Mammary microvascular endothelial cell (primary cell): Measurements from ENCODE around the gene EXOC1L. TPM values are rescaled to one million over a fixed set of nuclear protein-coding genes. Genes with fewer than 3 reads are reported as not detected.

Experiments used
- total RNA-seq: library from RNA; depleted of rRNA; stranded (reverse); fragments of >200 nt; gene quantifications from 2 replicates; pipeline ENCODE4 v1.2.3, GENCODE V29; 2015

Gene EXOC1L
- total RNA-seq: not detected in 2 replicates

GRCh38 chr4:55819634-55820033 lies at the start of gene EXOC1L:
TSS of gene EXOC1L (plus strand) at chr4:55819790. CDS start at chr4:55820027, 237 bp downstream.

GRCh38 chr4:55853484-55854046 lies 34.0 kb downstream of the EXOC1L start, which contains the start of gene EXOC1:
TSS of gene EXOC1 (plus strand) at chr4:55853648. CDS start at chr4:55858324, 4,676 bp downstream.

Other genes with a start within 250 kb of the EXOC1L start
- gene PDCL2, start 227.5 kb upstream of the EXOC1L start, total RNA-seq: not detected in 2 replicates
- 4.5 and 6.7 TPM in 2 replicates for gene NMU, start 183.5 kb upstream of the EXOC1L start, total RNA-seq
- gene EXOC1, start 33.9 kb downstream of the EXOC1L start, total RNA-seq: 34.7 and 49.7 TPM in 2 replicates
- gene CEP135, start 129.2 kb downstream of the EXOC1L start, total RNA-seq: 5.1 and 6.1 TPM in 2 replicates